ENCODE data around the gene COPS8. TPM values are rescaled to one million over a fixed set of nuclear protein-coding genes. Genes with fewer than 3 reads are reported as not detected.

Gene COPS8
- total RNA-seq, 3 donors from 2014 or later (not counting 1 experiment from before 2014, with no cell fraction given), result 51.8 to 57.9 (median 53.9) TPM

- Histone ChIP-seq H3K4me1 (ENCODE audit: control insufficient read depth, insufficient read depth, low read length) (no peaks in the 10 kb centered on the region), H3K27me3 (ENCODE audit: control insufficient read depth, insufficient read depth, low read length) (no peaks in the 10 kb centered on the region), H3K4me3 (ENCODE audit: low read length) (no peak overlapping the region), H3K36me3 (ENCODE audit: control insufficient read depth, insufficient read depth, low read length) (no peaks in the 10 kb centered on the region), H3K9me3 (ENCODE audit: control insufficient read depth, insufficient read depth, low read length) (peaks cover 14% of the 10 kb centered on the region), H3K27ac (ENCODE audit: low read length) (no peak overlapping the region)
- DNase-seq, result no peak
- intact Hi-C loops (cut with micrococcal nuclease), result no loop called here
- peaks cover 2 to 9% of the 10 kb centered on the region in 2 donors for H3K9me3 Mint-ChIP-seq
- H3K4me1 Mint-ChIP-seq, result peaks cover 0 to 5% of the 10 kb centered on the region in 2 donors
- no peak for ATAC-seq
- H3K4me3 Mint-ChIP-seq, result no peak overlapping the region
- WGBS (ENCODE audit: insufficient coverage), result 48% methylated on average over 2 of the region's 3 CpGs
- H3K36me3 Mint-ChIP-seq, result peaks cover 12% of the 10 kb centered on the region
- no peak overlapping the region for H3K27ac Mint-ChIP-seq
- no peak for TF ChIP-seq CTCF (IDR thresholded peaks at IDR 0.05)
- no peaks in the 10 kb centered on the region for H3K27me3 Mint-ChIP-seq (ENCODE audit: low read depth in 2 of 2)
These were observed 58.8 kb downstream of the COPS8 start for GRCh38 chr2:237144516-237144915.

DNA sequence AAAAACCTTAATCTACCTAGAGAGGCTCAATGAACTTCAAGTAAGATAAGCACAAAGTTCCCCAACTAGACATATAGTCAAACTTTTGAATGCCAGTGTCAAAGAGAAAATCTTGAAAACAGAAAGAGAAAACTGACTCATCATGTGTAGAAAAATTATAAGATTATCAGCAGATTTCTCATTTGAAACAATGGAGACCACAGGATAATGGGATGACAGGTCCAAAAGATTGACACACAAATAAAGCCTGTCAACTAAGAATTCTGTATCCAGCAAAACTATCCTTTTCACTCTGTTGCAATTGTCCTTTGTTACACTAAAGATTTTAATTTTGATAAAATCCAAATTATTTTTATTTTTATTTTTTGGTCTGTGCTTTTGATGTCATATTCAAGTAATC is 61.6 kb downstream of the COPS8 start:
- intact Hi-C loops (cut with micrococcal nuclease), result no loop called here
- ATAC-seq (no peak), DNase-seq (no peak)
- Mint-ChIP-seq H3K27me3 (ENCODE audit: low read depth in 2 of 2) (peaks cover 0 to 11% of the 10 kb centered on the region in 2 donors), H3K27ac (no peak overlapping the region), H3K36me3 (peaks cover 12% of the 10 kb centered on the region), H3K4me3 (no peak overlapping the region), H3K4me1 (peaks cover 0 to 6% of the 10 kb centered on the region in 2 donors), H3K9me3 (peaks cover 2 to 9% of the 10 kb centered on the region in 2 donors)
- H3K27me3 ChIP-seq (ENCODE audit: control insufficient read depth, insufficient read depth, low read length), result no peaks in the 10 kb centered on the region
- H3K9me3 ChIP-seq (ENCODE audit: control insufficient read depth, insufficient read depth, low read length), result peaks cover 14% of the 10 kb centered on the region
- no peaks in the 10 kb centered on the region for H3K36me3 ChIP-seq (ENCODE audit: control insufficient read depth, insufficient read depth, low read length)
- no peaks in the 10 kb centered on the region for H3K4me1 ChIP-seq (ENCODE audit: control insufficient read depth, insufficient read depth, low read length)
- no peak for TF ChIP-seq CTCF (IDR thresholded peaks at IDR 0.05)
- no peak overlapping the region for H3K4me3 ChIP-seq (ENCODE audit: low read length)
- no peak overlapping the region for H3K27ac ChIP-seq (ENCODE audit: low read length)

- intact Hi-C loops (cut with micrococcal nuclease), result no loop called here
- 91% methylated on average over 3 of the region's 4 CpGs for WGBS (ENCODE audit: insufficient coverage)
- H3K4me3 Mint-ChIP-seq, result no peak overlapping the region
These were observed 62.9 kb downstream of the COPS8 start for GRCh38 chr2:237148624-237149023.

More at GRCh38 chr2:237148624-237149023, 62.9 kb downstream of the COPS8 start:
- no peaks in the 10 kb centered on the region for H3K27me3 ChIP-seq (ENCODE audit: control insufficient read depth, insufficient read depth, low read length)
- TF ChIP-seq CTCF (IDR thresholded peaks at IDR 0.05), result no peak
- H3K27ac ChIP-seq (ENCODE audit: low read length), result no peak overlapping the region
- peaks cover 0 to 6% of the 10 kb centered on the region in 2 donors for H3K4me1 Mint-ChIP-seq
- H3K36me3 Mint-ChIP-seq, result peaks cover 12% of the 10 kb centered on the region
- H3K9me3 ChIP-seq (ENCODE audit: control insufficient read depth, insufficient read depth, low read length), result peaks cover 14% of the 10 kb centered on the region
- DNase-seq, result no peak
- no peaks in the 10 kb centered on the region for H3K36me3 ChIP-seq (ENCODE audit: control insufficient read depth, insufficient read depth, low read length)
- H3K27ac Mint-ChIP-seq, result no peak overlapping the region
- ATAC-seq, result no peak
- no peaks in the 10 kb centered on the region for H3K4me1 ChIP-seq (ENCODE audit: control insufficient read depth, insufficient read depth, low read length)
- peaks cover 0 to 11% of the 10 kb centered on the region in 2 donors for H3K27me3 Mint-ChIP-seq (ENCODE audit: low read depth in 2 of 2)
- H3K9me3 Mint-ChIP-seq, result peaks cover 2 to 9% of the 10 kb centered on the region in 2 donors
- H3K4me3 ChIP-seq (ENCODE audit: low read length), result no peak overlapping the region
